Activated T-cell treated with anti-CD3 and anti-CD28 coated beads, Interleukin-2, amount 50 U/mL, for 24 hours (primary cell): ENCODE results near the gene PGC.
A peak's percentile ranks its signal among the peaks of the same experiment; 100 is the strongest.

Source experiments
- DNase-seq: peaks from one replicate; pipeline ENCODE4 v3.0.0-alpha.2; 2020
- H3K27ac Mint-ChIP-seq: 2 replicates; pipeline ENCODE4 v1.8.0; 2020; ENCODE audit warnings: mild to moderate bottlenecking, mixed read lengths
- H3K27me3 Mint-ChIP-seq: 2 replicates; pipeline ENCODE4 v1.8.0; 2020; ENCODE audit warnings: mixed read lengths
- H3K36me3 Mint-ChIP-seq: 2 replicates; pipeline ENCODE4 v1.8.0; 2020; ENCODE audit warnings: low read depth, mixed read lengths
- H3K4me1 Mint-ChIP-seq: 2 replicates; pipeline ENCODE4 v1.8.0; 2020; ENCODE audit warnings: low read depth, mixed read lengths
- H3K4me3 Mint-ChIP-seq: 2 replicates; pipeline ENCODE4 v1.8.0; 2020; ENCODE audit warnings: mild to moderate bottlenecking, moderate library complexity, mixed read lengths
- H3K9me3 Mint-ChIP-seq: 2 replicates; pipeline ENCODE4 v1.8.0; 2020; ENCODE audit warnings: mixed read lengths

The PGC gene

DNA sequence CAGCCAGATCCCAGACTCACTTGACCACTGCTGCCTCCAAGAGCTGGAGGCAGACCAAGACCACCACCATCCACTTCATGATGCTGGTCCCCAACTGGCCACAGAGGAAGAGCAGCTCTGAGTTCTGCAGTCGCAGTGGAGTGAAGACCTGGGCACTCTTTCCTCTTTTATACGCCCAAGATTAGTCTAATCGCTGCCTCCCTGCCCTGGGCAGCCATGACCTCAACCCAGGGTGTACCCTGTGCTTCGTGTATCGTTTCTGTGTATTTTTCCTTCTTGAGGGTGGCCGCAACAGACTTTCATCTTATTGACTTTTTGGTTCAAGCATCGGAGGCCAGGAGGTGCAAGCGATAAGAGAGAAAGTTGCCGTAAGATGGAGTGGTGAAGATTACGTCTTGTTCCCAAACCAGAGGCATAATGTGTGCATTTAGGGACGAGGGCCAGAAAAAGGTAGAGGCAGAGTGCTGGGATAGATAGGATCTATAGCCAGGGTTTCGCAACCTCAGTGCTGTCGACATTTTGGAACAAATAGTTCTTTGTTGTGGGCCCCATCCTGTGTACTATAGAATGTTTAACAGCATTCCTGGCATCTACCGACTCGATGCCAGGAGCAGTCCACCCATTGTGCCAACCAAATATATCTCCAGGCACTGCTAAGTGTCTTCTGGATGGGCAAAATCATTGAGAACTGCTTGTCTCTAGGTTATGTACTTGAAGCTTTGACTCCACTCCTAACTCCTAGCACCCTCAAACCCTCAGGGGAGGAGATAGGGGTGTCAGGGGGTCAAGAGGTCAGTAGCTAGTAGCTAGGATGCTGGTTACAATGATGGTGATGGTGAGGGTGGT lies at the start of gene PGC:
Gene PGC (minus strand): TSS at position 142 of the 846 bp plus-strand sequence. CDS start 63 bp downstream, at position 79.
- no peaks in the 10 kb centered on the region for H3K4me1 Mint-ChIP-seq
- no peaks in the 10 kb centered on the region for H3K27me3 Mint-ChIP-seq
- no peak within 1 kb of the TSS for H3K27ac Mint-ChIP-seq
- no peak within 1 kb of the TSS for H3K4me3 Mint-ChIP-seq
- H3K36me3 Mint-ChIP-seq = no peaks in the 10 kb centered on the region
- no peaks in the 10 kb centered on the region for H3K9me3 Mint-ChIP-seq
- no peak for DNase-seq

DNA sequence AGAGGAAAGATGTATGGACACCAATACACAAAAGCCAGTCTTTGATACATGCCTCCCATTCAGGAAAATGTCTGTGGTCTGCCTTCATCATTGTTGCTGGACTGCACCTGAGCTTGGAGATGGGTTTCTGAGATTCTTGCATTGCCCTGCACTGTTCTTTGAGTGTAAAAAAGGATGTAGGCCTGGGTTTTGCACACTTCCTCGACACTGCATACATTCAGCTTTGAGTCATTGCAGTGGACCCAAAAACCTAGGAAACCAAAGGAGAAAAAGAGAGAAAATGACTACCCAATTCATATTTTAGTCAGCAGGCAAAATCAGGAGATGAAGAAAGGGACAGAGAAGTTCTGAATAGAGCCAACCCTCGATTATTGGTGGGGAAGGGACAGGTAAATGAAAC lies 49.3 kb upstream of the PGC start:
- Mint-ChIP-seq H3K27ac (peak overlapping the region; percentile 23), H3K36me3 (peaks cover 69% of the 10 kb centered on the region), H3K4me1 (peaks cover 11% of the 10 kb centered on the region), H3K4me3 (no peak overlapping the region), H3K9me3 (no peaks in the 10 kb centered on the region), H3K27me3 (no peaks in the 10 kb centered on the region)
- DNase-seq = no peak

DNA sequence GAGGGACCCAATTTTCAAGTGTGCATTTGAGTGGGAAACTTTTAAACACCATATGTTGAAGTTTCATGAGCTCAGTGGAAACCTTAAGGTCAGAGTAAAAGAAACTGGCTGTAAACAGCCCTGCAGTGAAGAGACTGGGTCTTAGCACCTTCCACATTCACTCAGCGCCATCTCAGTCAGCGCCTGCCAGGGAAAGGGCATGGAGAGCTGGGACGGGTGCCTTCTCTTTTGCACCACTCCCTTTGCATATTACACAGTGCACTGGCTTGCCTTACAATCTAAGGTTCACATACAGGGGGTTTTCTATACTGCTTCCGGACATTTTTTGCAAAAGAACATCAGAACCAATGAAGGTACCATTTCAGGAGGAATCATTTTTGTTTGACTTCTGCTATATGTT lies 44.8 kb upstream of the PGC start:
- Mint-ChIP-seq H3K9me3 (no peaks in the 10 kb centered on the region), H3K36me3 (peaks cover 84% of the 10 kb centered on the region), H3K27me3 (no peaks in the 10 kb centered on the region), H3K27ac (peak overlapping the region; percentile 65), H3K4me3 (no peak overlapping the region), H3K4me1 (peaks cover 31% of the 10 kb centered on the region)
- no peak for DNase-seq

DNA sequence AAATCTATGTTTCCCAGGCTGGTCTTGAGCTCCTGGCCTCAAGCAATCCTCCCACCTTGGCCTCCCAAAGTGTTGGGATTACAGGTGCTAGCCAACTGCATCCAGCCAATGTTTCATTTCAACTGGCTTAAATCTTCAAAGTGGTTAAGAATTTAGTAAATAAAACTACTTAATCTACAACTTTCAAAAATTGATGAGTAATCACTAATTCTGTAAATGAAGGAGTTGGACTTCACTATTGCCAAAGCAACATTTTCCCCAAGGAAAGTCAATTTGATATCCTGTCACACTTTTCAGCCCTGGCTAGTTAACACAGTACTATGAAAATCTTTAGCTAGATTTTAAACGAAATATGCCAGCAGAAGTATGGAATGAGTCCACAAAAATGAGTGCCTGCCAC lies 44.1 kb upstream of the PGC start:
- H3K36me3 Mint-ChIP-seq = peaks cover 86% of the 10 kb centered on the region
- H3K4me1 Mint-ChIP-seq = peaks cover 27% of the 10 kb centered on the region
- peak overlapping the region; percentile 65 for H3K27ac Mint-ChIP-seq

DNA sequence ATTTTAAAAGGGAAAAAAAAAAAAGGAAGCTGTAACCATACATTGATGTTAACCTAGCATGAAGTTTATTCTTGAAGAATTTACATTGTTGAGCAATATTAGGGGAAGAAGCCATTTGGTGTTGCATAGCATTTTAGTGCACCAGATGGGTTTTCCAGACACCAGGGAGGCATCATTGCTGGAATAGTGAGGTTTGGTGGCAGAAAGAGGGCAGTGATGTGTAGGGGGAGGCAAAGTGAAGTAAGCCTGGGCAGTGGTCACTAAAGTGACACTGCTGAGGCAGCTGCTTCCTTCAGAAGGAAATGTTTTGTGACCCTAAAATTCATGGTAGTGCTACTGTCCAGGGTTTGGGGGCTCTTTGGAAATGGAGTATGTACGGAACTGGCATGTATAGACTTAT lies 42.8 kb upstream of the PGC start:
- H3K4me1 Mint-ChIP-seq = peaks cover 31% of the 10 kb centered on the region
- peaks cover 75% of the 10 kb centered on the region for H3K36me3 Mint-ChIP-seq
- H3K27ac Mint-ChIP-seq = peak overlapping the region; percentile 96
- peak overlapping the region; percentile 50 for H3K4me3 Mint-ChIP-seq
- H3K27me3 Mint-ChIP-seq = no peaks in the 10 kb centered on the region
- H3K9me3 Mint-ChIP-seq = no peaks in the 10 kb centered on the region
- no peak for DNase-seq

More for the DNA sequence above, 44.1 kb upstream of the PGC start:
- H3K4me3 Mint-ChIP-seq = no peak overlapping the region
- H3K9me3 Mint-ChIP-seq = no peaks in the 10 kb centered on the region
- no peaks in the 10 kb centered on the region for H3K27me3 Mint-ChIP-seq
- DNase-seq = no peak

DNA sequence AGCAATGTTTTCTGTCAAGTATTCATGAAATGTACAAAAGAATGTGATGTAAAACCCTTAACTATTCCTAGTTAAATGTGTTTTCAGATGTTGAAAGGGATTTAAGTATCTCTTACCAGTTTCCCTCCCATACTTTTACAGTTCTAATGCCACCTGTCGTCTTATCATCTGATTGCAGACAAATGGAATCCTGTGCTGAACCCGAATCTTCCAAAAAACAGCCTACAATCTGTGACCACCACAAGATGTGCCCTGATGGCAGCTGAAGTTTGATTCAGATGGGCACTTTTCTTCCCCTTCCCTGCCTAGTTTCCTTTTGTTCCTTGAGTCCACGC lies 42.2 kb upstream of the PGC start:
- Mint-ChIP-seq H3K27me3 (no peaks in the 10 kb centered on the region), H3K4me1 (peaks cover 29% of the 10 kb centered on the region), H3K9me3 (no peaks in the 10 kb centered on the region), H3K4me3 (peak overlapping the region; percentile 97), H3K27ac (peak overlapping the region; percentile 96), H3K36me3 (peaks cover 68% of the 10 kb centered on the region)
- no peak for DNase-seq

DNA sequence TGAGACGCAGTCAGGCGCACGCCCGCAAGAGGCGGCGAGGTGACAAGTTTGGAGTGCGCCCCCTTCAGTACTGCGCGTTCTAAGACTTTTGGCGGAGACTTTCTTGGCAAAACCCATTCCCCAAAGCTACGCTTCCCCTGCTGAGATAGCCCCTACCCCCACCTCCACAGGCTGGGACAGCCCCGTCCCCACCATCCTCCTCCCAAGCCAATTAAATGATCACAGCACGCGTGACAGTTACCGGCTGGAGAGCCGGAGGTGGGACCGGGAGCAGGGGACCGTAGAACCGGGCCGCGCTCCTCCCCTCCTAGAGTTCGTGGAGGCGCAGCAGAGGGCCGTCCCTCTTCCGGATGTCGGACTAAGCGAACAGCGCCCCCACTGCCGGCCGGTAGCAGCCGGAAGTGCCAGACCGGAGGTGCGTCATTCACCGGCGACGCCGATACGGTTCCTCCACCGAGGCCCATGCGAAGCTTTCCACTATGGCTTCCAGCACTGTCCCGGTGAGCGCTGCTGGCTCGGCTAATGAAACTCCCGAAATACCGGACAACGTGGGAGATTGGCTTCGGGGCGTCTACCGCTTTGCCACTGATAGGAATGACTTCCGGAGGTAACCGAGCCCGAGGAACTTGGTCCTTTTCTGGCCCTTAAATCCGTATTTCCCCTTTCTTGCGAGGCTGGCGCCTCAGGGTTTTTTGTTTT lies 40.2 kb upstream of the PGC start, which contains the start of gene TOMM6:
Gene TOMM6 (plus strand): TSS at position 476 of the 699 bp plus-strand sequence. CDS start 4 bp downstream, at position 480.
- DNase-seq = peak; percentile 97
- peaks cover 26% of the 10 kb centered on the region for H3K4me1 Mint-ChIP-seq
- H3K4me3 Mint-ChIP-seq = peak within 1 kb of the TSS; percentile 97
- H3K27ac Mint-ChIP-seq = peak within 1 kb of the TSS; percentile 96
- no peaks in the 10 kb centered on the region for H3K9me3 Mint-ChIP-seq
- peaks cover 53% of the 10 kb centered on the region for H3K36me3 Mint-ChIP-seq
- no peaks in the 10 kb centered on the region for H3K27me3 Mint-ChIP-seq

DNA sequence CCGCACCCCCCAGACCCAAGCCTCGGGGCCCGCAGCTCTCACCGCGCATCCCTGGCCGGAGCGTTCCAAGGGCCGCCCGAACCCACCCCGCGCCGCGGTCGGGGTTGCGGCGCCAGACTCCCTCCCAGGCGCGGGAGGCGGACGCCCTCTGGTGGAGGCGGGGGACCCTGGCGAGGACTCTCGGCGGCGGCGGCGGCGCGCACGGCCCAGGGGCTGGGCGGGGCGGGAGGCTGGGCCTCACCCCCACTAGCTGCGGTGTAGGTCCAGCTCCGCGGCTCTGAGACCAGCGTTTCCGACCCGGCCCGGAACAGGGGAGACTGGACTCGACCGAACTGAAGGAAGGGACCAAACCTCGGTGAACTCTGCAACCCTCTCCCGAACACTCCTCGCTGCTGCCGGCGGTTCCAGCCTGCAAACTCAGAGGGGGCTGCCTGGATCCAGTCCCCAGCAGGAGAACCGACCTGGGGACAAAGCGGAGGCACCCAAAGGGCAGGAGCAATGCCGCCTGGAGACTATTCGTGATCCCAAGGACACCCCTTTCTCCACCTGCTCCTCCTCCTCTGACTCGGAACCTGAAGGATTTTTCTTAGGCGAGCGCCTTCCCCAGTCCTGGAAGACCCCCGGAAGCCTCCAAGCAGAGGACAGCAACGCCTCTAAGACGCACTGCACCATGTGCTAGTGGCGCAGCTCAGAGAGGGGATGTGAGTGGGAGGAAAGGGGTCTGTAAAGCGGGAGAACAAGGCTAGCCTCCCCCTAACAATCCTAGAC lies 39.4 kb upstream of the PGC start:
- Mint-ChIP-seq H3K4me1 (peaks cover 25% of the 10 kb centered on the region), H3K4me3 (peak overlapping the region; percentile 97), H3K27me3 (peaks cover 3% of the 10 kb centered on the region), H3K27ac (peak overlapping the region; percentile 96), H3K36me3 (peaks cover 46% of the 10 kb centered on the region), H3K9me3 (no peaks in the 10 kb centered on the region)
- peak; percentile 94 for DNase-seq

DNA sequence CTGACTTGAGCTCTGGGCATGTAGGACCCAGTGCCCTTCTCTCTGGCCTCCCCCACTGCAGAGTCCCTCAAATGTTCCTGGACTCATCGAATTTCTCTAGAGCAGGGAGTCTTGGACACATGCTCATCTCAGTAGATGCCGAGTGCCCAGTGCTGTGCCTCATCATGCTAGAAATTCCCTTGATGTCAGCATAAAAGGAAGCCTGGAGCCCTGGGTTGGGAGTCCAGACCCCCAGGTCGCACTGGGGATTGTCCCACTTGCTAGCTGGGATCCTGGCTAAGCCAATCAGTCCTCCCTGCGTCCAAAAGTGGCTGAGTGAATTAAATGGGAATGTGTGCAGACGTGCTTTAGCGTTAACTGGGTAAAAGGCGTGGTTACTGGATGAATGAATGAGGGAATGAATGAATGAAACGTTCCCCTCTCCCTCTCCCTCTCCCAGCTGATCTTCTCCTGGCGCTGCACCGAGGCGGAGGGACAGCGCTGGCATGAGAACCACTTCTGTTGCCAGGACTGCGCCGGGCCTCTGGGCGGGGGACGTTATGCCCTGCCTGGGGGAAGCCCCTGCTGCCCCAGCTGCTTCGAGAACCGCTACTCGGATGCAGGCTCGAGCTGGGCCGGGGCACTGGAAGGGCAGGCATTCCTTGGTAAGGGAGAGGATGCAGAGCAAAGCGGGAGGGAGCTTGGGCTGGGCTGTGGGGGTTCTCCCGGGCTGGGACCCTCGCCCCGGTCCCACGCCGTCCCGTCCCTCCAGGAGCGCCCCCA lies 38.7 kb upstream of the PGC start:
- DNase-seq = no peak
- Mint-ChIP-seq H3K36me3 (peaks cover 40% of the 10 kb centered on the region), H3K27ac (peak overlapping the region; percentile 52), H3K4me1 (peaks cover 27% of the 10 kb centered on the region), H3K9me3 (no peaks in the 10 kb centered on the region), H3K4me3 (peak overlapping the region; percentile 97), H3K27me3 (peaks cover 10% of the 10 kb centered on the region)

DNA sequence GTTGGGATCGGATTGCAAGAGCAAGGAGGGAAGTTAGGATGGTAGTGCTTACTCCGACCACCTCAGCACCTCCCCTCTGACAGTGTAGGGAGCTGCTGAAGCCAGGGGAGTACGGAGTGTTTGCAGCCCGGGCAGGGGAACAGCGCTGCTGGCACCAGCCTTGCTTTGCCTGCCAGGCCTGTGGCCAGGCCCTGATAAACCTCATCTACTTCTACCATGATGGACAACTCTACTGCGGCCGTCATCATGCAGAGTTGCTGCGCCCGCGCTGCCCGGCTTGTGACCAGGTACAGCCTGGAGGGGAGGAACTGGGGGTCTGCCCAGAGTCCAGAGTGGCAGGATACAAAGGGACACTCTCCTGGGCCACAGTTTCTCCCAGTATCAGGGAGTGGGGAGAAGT lies 38.1 kb upstream of the PGC start:
- no peak for DNase-seq
- H3K4me1 Mint-ChIP-seq = peaks cover 25% of the 10 kb centered on the region
- no peak overlapping the region for H3K27ac Mint-ChIP-seq
- peaks cover 10% of the 10 kb centered on the region for H3K27me3 Mint-ChIP-seq
- H3K9me3 Mint-ChIP-seq = no peaks in the 10 kb centered on the region
- peak overlapping the region; percentile 97 for H3K4me3 Mint-ChIP-seq
- peaks cover 34% of the 10 kb centered on the region for H3K36me3 Mint-ChIP-seq

DNA sequence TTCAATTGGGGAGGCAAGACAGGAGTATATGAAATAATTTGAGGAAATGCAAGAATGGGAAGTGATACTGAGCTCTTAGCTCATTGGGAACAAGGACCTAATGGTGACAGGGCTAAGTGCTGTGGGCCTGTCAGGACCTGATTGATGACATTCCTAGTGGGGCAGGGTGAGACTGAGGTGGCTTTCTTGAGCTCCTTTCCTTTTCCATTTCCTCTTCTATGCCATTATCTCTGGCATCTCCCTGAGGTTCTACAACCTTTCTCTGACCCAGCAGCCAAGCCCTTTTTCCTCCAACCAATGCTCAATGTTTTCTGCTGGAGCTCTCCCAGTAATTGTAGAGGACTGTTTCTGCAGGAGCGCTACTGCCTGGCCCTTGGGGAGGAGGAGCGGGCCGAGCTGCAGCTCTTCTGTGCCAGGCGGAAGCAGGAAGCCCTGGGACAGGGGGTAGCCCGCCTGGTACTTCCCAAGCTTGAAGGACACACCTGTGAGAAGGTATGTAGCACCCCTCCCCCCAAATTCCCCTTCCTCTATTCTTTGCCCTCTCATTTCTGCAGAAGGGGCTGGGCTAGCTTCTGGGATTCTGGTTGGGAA lies 37.5 kb upstream of the PGC start:
- no peak for DNase-seq
- Mint-ChIP-seq H3K27ac (no peak overlapping the region), H3K9me3 (no peaks in the 10 kb centered on the region), H3K4me1 (peaks cover 21% of the 10 kb centered on the region), H3K27me3 (peaks cover 10% of the 10 kb centered on the region), H3K36me3 (peaks cover 30% of the 10 kb centered on the region), H3K4me3 (peak overlapping the region; percentile 41)

DNA sequence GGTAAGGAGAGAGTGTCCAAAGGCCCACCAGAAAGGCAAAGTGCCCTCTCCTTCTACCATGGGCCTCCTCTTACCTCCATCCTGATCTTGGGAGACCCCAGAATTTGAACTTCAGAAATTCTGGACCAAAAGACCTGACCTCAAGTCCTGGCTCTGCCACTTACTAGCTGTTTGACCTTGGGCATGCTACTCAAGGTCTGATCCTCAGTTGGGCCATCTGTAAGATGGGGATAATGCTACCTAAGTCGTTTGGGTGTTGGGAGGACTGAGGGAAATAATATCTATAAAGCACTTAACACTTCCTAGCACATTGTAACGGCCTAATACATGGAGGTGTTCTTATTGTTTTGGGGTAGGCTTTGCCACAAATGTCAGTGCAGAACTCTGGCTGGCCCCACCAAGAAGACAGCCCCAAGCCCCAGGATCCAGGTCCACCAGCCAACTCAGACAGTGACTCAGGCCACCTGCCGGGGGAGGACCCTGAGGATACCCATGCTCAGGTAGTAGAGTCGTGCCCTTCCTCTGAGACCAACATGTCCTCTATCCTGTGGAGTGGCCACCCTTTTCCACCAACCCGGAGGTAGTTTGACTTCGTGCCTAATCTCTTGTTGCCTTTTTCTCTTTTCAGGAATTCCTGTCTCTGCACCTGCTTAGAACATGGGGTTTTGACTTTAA lies 36.0 kb upstream of the PGC start:
- H3K9me3 Mint-ChIP-seq = no peaks in the 10 kb centered on the region
- no peak overlapping the region for H3K27ac Mint-ChIP-seq
- H3K27me3 Mint-ChIP-seq = peaks cover 10% of the 10 kb centered on the region
- no peak for DNase-seq
- peaks cover 17% of the 10 kb centered on the region for H3K4me1 Mint-ChIP-seq
- H3K36me3 Mint-ChIP-seq = peaks cover 19% of the 10 kb centered on the region
- H3K4me3 Mint-ChIP-seq = no peak overlapping the region

DNA sequence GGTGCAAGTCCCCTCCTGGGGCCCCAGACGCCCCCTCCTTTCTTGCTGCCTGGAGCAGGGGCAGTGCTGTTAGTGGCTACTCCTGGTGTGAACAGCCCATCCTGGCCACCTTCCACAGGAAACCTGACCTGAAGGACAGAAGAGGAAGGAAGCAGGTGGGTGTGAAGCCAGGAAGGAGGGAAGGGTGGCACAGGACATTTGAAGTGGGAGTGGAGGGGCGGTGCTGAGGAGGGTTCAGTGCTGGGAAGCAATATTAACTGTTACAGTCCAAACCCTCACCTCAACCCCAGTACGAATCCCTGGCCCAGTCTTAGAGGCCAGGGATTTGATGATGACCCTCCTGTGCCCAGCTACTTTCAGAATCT lies 34.2 kb upstream of the PGC start:
- peaks cover 19% of the 10 kb centered on the region for H3K4me1 Mint-ChIP-seq

More for the DNA sequence above, 34.2 kb upstream of the PGC start:
- Mint-ChIP-seq H3K4me3 (peak overlapping the region; percentile 85), H3K9me3 (no peaks in the 10 kb centered on the region), H3K36me3 (peaks cover 11% of the 10 kb centered on the region), H3K27me3 (peaks cover 10% of the 10 kb centered on the region), H3K27ac (no peak overlapping the region)
- no peak for DNase-seq
